Stimulated activated naive B cell treated with anti-CD40 and anti-IgM and Interleukin-4, amounts not matched to agents 10 μg/mL and 1 μg/mL and 100 μg/mL, for 72 hours (primary cell): Measurements from ENCODE around the gene AIP.

Experiments
- ATAC-seq, 2 donors: fragments of 150-1000 bp; cut with Tn5 transposase; replicated peaks; 2 replicates each; pipeline ENCODE4 v1.10.0; 2021; ENCODE audit warnings: moderate library complexity in 1 of 2
- DNase-seq: peaks from one replicate; pipeline ENCODE4 v3.0.0; 2021
- H3K27ac Mint-ChIP-seq: one replicate; pipeline ENCODE4 v1.8.0; 2022; ENCODE audit warnings: mild to moderate bottlenecking, mixed read lengths
- H3K27me3 Mint-ChIP-seq, 2 donors: one replicate each; pipeline ENCODE4 v1.8.0; 2022; ENCODE audit warnings: mixed read lengths in 2 of 2
- H3K36me3 Mint-ChIP-seq, 2 donors: one replicate each; pipeline ENCODE4 v1.8.0; 2022; ENCODE audit warnings: mixed read lengths in 2 of 2, mild to moderate bottlenecking in 1 of 2
- H3K4me1 Mint-ChIP-seq, 2 donors: one replicate each; pipeline ENCODE4 v1.8.0; 2022; ENCODE audit warnings: mixed read lengths in 2 of 2, mild to moderate bottlenecking in 1 of 2
- H3K4me3 Mint-ChIP-seq, 2 donors: one replicate each; pipeline ENCODE4 v1.8.0; 2022; ENCODE audit warnings: mild to moderate bottlenecking in 2 of 2, mixed read lengths in 2 of 2, moderate library complexity in 1 of 2
- H3K9me3 Mint-ChIP-seq, 2 donors: one replicate each; pipeline ENCODE4 v1.8.0; 2022; ENCODE audit warnings: mixed read lengths in 2 of 2, mild to moderate bottlenecking in 1 of 2

The AIP gene

DNA sequence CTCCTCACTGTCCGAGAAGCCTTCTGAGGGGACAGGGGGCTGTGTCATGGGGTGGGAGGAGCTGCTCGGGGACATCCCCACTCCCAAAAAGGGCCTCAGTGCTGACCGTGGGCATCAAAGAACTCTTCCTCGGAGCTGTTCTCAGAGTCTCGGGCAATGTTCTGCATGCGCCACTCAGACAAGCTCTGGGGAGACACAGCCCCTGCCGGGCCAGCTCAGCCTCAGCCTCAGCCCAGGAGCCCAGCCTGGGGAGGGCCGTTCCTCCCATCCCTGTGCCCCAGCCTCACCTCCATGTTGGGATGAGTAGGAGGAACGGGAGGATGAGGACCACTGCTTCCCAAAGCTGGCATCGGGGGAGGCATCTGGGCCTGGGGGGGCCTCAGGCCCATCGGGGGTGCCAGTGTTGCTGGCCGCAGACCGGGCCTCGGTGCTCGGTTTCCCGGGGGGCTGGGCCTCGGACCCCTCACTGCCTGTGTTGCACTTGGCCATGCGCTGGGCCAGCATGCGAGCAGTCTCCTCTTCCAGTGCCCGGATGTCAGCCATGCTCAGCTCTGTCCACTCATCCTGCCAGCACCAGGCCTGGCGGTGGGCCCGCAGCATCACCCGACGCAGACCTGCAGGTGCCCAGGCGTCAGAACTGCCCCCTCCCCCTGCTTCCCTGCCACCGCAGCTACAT is 17.1 kb downstream of the AIP start:
- Mint-ChIP-seq H3K4me3 (no peak overlapping the region), H3K27me3 (no peaks in the 10 kb centered on the region), H3K9me3 (peaks cover 0 to 2% of the 10 kb centered on the region in 2 donors), H3K4me1 (peaks cover 26 to 47% of the 10 kb centered on the region in 2 donors), H3K36me3 (peaks cover 41 to 65% of the 10 kb centered on the region in 2 donors), H3K27ac (no peak overlapping the region)
- no peak for ATAC-seq
- DNase-seq = no peak

DNA sequence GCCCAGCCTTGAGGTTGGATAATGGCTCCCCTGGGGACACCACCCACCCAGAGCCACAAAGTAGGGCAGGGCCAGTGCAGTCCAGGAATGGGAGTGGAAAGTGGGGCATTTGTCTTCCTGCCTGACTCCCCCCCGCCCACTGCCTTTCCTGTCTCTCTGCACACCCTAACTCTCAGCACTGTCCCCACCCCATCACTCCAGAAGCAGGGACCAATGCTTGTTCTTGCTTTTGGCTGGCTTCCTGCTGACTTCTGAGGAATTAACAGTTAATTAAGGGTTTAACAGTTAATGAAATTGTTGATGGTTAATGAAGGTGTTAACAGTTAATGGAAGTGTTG is 17.6 kb downstream of the AIP start:
- peaks cover 41 to 65% of the 10 kb centered on the region in 2 donors for H3K36me3 Mint-ChIP-seq
- no peak for ATAC-seq

DNA sequence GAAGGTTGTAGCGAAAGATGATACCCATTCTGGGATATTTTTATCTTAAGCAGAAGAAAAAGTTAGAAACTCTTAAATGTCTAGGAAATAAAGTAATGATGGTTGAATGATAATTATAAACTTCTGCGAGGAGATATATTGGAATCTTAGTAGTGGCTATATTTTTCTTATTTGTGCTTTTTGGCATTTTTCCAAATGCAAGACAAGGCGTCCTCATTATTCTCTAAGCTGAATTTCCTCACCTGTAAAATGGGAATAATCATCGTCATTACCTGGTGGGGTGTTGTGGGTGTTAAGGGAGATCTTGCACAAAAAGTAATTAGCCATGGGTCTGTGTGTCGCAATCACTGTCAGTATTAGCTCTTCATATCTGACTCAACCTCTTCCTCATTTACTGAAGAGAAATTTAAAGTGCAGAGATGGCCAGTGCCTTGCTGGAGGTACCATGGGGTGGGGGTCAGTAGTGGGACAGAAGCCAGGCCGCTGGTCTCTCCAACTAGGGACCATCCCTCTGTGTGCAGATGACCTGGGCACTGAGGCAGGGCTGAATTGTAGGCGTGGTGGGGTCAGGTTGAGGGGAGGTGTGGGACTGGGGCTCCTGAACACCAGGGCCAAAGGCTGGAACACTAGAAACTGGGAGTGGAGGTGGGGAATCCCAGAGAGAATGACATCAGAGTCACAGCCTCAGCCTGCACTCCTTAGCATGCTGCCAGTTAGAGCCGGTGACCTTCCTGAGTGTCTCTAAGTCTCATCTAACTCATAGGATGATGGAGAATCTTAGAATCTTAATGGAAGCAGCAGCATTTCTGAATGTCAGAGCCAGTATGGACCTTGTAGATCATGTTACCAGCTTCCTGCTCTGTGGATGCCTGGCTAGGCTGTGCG is 18.2 kb downstream of the AIP start:
- no peaks in the 10 kb centered on the region for H3K27me3 Mint-ChIP-seq
- H3K27ac Mint-ChIP-seq = peak overlapping the region; percentile 31
- peaks cover 32 to 53% of the 10 kb centered on the region in 2 donors for H3K4me1 Mint-ChIP-seq
- no peak for ATAC-seq
- peaks cover 38 to 59% of the 10 kb centered on the region in 2 donors for H3K36me3 Mint-ChIP-seq
- no peak overlapping the region for H3K4me3 Mint-ChIP-seq
- DNase-seq = no peak
- peaks cover 0 to 2% of the 10 kb centered on the region in 2 donors for H3K9me3 Mint-ChIP-seq

More for the DNA sequence above, 17.6 kb downstream of the AIP start:
- H3K27ac Mint-ChIP-seq = no peak overlapping the region
- no peaks in the 10 kb centered on the region for H3K27me3 Mint-ChIP-seq
- no peak overlapping the region for H3K4me3 Mint-ChIP-seq
- peaks cover 27 to 50% of the 10 kb centered on the region in 2 donors for H3K4me1 Mint-ChIP-seq
- H3K9me3 Mint-ChIP-seq = peaks cover 0 to 2% of the 10 kb centered on the region in 2 donors
- DNase-seq = no peak

DNA sequence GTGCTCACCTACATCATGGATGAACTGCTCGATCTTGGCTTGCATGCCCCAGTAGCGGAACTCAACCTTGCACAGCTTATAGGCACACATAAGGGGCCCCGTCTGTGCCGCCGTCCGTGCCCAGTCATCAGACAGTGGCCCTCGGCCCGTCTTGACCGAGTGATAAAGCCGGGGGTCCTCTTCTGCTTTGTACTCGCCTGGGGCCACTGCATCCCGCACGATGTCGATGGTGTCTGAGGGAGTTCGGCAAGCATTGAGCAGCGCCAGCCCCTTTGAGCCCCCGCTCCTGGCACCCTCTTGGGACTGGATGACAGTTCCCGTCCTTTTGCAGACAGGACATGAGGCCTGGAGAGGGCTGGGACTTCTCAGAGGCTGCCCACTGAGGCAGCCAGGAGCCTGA is 19.0 kb downstream of the AIP start:
- peaks cover 38 to 56% of the 10 kb centered on the region in 2 donors for H3K4me1 Mint-ChIP-seq

GRCh38 chr11:67502328-67502979 is 19.6 kb downstream of the AIP start:
- no peak for DNase-seq
- ATAC-seq = no peak
- Mint-ChIP-seq H3K4me3 (peak overlapping the region in 1 of 2 donors; percentile 78), H3K27me3 (no peaks in the 10 kb centered on the region), H3K36me3 (peaks cover 38 to 58% of the 10 kb centered on the region in 2 donors), H3K4me1 (peaks cover 40 to 58% of the 10 kb centered on the region in 2 donors), H3K27ac (peak overlapping the region; percentile 14), H3K9me3 (peaks cover 0 to 2% of the 10 kb centered on the region in 2 donors)

More for the DNA sequence above, 19.0 kb downstream of the AIP start:
- peaks cover 0 to 2% of the 10 kb centered on the region in 2 donors for H3K9me3 Mint-ChIP-seq
- no peak overlapping the region for H3K27ac Mint-ChIP-seq
- peaks cover 41 to 58% of the 10 kb centered on the region in 2 donors for H3K36me3 Mint-ChIP-seq
- H3K4me3 Mint-ChIP-seq = no peak overlapping the region
- no peaks in the 10 kb centered on the region for H3K27me3 Mint-ChIP-seq
- DNase-seq = no peak
- no peak for ATAC-seq

DNA sequence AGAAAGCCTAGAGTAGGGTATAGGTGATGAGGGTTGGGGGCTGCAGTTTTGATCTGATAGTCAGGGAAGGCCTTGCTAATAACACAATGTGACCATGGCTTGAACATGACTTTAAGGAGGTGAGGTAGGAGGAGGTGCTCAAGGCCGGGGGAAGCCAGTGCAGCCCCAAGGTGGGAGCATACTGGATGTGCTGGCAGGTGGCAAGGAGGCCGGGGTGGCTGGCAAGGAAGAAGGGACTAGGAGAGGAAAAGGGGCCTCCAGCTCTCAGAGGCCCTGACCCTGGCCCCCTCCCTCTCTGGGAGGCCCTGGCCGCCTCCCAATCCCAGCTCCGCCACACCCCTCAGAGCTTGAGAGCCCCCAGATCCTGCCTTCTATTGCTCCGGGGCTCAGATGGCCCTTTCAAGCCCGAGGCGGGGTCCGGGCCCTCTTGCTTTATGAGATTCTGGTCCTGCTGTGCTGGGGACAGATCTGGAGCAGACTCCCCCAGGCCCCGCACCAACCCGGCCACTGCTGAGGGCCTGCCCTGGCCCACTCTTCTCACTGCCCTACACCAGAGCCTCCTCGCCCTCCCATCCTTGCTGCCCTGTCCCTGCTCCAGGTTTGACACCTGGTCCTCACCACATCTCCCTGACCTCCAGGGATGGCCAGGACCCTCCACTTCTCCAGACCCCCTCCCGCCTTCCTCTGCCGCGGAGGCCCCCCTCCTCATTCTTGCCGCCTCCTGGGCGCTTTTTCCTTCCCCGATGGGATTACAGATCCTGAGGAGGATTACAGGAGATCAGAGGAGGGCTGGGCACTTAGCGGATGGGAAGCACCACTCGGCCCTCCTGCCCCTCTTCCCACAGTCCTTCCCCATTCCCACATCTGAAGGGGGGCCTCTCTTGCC is 20.5 kb downstream of the AIP start:
- H3K4me3 Mint-ChIP-seq = peak overlapping the region; percentile 76 to 78
- H3K27ac Mint-ChIP-seq = no peak overlapping the region
- DNase-seq = no peak
- no peaks in the 10 kb centered on the region for H3K27me3 Mint-ChIP-seq
- H3K4me1 Mint-ChIP-seq = peaks cover 41 to 62% of the 10 kb centered on the region in 2 donors
- H3K36me3 Mint-ChIP-seq = peaks cover 31 to 52% of the 10 kb centered on the region in 2 donors
- H3K9me3 Mint-ChIP-seq = peaks cover 0 to 2% of the 10 kb centered on the region in 2 donors
- no peak for ATAC-seq

DNA sequence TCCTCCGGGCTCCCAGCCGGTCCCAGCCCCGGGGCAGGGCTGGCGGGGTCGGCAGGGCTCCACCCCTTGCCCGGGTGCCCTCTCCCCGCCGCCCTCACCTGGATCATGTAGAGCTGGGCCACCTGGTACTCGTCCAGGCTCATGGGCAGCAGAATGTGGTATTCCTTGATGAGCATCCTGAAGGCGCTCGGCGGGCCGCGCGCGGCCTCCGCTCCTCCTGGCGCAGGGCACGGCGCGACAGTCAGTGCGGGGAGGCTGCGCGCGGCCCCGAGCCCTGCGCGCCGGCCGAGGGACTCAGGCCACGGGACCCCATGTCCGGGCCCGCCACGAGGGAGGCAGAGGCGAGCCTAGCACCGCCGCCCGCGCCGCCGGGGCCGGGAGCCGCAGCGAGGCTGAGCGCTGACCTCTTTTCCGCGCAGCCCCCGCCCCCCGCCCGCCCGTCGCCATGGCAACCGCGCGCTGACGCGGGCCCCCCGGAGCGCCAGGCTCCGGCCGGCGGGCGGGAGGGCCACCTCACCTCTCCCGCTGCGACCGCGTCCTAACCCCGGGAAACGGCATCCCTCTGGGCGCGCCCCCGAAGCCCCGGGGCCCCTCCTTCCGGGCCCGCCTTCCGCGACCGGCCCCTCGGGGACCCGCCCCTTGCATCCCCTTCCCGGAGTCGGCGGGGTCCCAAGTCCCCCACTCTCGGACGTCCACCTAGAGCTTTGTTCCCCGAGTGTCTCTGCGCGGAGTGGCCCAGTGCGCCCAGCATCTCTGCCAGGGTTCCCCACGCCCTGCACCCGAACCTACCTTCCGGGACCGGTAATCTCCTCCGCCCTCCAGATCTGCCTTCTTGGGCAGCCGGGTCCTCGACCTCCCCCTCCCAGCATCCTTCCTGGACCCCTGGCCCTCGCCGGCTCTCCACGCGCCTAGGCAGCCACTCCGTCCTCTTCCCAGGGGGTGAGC is 21.5 kb downstream of the AIP start:
- Mint-ChIP-seq H3K36me3 (peaks cover 26 to 44% of the 10 kb centered on the region in 2 donors), H3K9me3 (peaks cover 0 to 2% of the 10 kb centered on the region in 2 donors), H3K4me3 (peak overlapping the region; percentile 87 to 90), H3K27me3 (no peaks in the 10 kb centered on the region), H3K27ac (peak overlapping the region; percentile 84), H3K4me1 (peaks cover 46 to 70% of the 10 kb centered on the region in 2 donors)
- ATAC-seq (no peak), DNase-seq (no peak)

- Mint-ChIP-seq H3K4me3 (peak within 1 kb of the TSS; percentile 87 to 90), H3K27me3 (peaks cover 0 to 4% of the 10 kb centered on the region in 2 donors), H3K4me1 (peaks cover 44 to 72% of the 10 kb centered on the region in 2 donors), H3K9me3 (no peaks in the 10 kb centered on the region), H3K27ac (peak within 1 kb of the TSS; percentile 98), H3K36me3 (peaks cover 20 to 39% of the 10 kb centered on the region in 2 donors)
- peak; percentile 19 to 23 for ATAC-seq
- DNase-seq = peak; percentile 64
Measured at GRCh38 chr11:67504950-67505581, 22.2 kb downstream of the AIP start, which contains the start of gene PITPNM1. TSS of gene PITPNM1 (minus strand) at chr11:67505363. CDS start at chr11:67504180, 1,183 bp downstream.

DNA sequence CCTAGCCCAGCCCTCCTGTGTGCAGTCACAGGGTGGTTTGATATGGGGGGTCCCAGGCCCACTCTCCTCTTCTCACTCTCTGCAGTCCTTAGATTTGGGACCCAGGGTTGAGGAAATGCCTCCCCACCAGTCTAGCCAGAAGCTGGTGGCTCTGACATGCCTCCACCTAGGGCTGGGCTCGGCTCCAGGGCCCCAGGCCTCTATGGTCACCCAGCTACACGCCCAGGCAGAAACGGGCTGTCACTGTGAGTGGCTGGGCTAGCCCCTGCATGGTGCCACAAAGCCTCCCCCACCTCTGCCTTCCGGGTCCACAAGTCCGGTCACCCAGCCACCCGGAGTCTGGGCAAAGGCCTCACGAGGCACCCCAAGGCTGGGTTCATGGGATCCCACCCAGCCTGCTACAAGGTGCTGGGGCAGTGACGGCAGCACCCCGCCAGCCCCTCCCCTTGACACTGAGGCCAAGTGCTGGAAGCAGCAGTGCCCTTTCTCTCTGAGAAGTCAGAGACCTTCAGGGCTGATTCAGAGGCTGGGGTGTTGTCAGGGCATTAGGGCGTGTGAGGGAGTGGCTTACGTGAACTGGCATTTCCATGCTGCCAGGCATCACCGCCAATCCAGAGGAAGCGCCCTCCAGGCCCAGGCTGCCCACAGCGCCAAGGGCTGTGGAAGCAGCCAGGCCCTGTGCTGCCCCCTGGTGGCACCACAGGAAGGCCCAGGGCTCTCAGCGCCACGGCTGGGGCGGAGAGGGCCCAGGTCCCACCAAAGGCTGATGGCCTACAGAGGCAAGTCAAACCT is 23.0 kb downstream of the AIP start:
- peak overlapping the region; percentile 98 for H3K27ac Mint-ChIP-seq
- DNase-seq = peak; percentile 91
- H3K4me1 Mint-ChIP-seq = peaks cover 44 to 67% of the 10 kb centered on the region in 2 donors
- H3K27me3 Mint-ChIP-seq = peaks cover 1 to 4% of the 10 kb centered on the region in 2 donors
- peak overlapping the region; percentile 87 to 90 for H3K4me3 Mint-ChIP-seq
- H3K36me3 Mint-ChIP-seq = peaks cover 14 to 33% of the 10 kb centered on the region in 2 donors
- peak; percentile 62 to 63 for ATAC-seq
- H3K9me3 Mint-ChIP-seq = no peaks in the 10 kb centered on the region

- peaks cover 38 to 60% of the 10 kb centered on the region in 2 donors for H3K4me1 Mint-ChIP-seq
- H3K27ac Mint-ChIP-seq = peak overlapping the region; percentile 98
- peaks cover 4 to 7% of the 10 kb centered on the region in 2 donors for H3K27me3 Mint-ChIP-seq
- H3K4me3 Mint-ChIP-seq = peak overlapping the region; percentile 87 to 90
- H3K9me3 Mint-ChIP-seq = no peaks in the 10 kb centered on the region
- DNase-seq (no peak), ATAC-seq (no peak)
- peaks cover 7 to 26% of the 10 kb centered on the region in 2 donors for H3K36me3 Mint-ChIP-seq
Measured at GRCh38 chr11:67506426-67507051, 23.7 kb downstream of the AIP start.

GRCh38 chr11:67507242-67507863 is 24.5 kb downstream of the AIP start:
- ATAC-seq = no peak
- H3K9me3 Mint-ChIP-seq = no peaks in the 10 kb centered on the region
- H3K4me3 Mint-ChIP-seq = peak overlapping the region; percentile 85 to 87
- peak overlapping the region; percentile 63 for H3K27ac Mint-ChIP-seq
- peaks cover 7 to 19% of the 10 kb centered on the region in 2 donors for H3K36me3 Mint-ChIP-seq
- peaks cover 37 to 57% of the 10 kb centered on the region in 2 donors for H3K4me1 Mint-ChIP-seq
- peaks cover 6 to 7% of the 10 kb centered on the region in 2 donors for H3K27me3 Mint-ChIP-seq
- DNase-seq = no peak
